ENCODE data around the gene RNF25.

Gene RNF25

DNA sequence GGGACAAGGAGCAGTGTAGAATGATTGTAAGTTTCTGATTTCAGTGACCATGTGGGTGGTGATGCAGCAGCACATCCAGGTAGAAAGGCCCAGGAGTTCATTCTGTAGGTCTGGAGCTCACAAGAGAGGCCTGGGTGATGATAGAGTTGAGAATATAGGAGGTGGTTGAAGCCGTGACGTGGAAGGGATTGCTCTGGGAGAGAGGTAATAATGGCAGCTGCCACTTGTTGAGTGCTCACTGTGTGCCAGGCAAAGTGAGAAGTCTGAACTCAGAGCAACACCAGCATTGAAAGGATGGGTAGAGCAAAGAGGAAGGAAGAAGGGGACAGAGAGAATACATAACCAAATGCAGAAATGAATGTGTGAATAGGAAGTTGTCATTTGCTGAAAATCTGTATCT lies 42.1 kb upstream of the RNF25 start:
- Histone ChIP-seq H3K9me3 (ENCODE audit: control insufficient read depth, low read length) (no peaks in the 10 kb centered on the region), H2AFZ (ENCODE audit: low read depth, low read length) (no peak overlapping the region), H2BK120ac (ENCODE audit: low read depth, low read length) (no peak overlapping the region), H3K4me2 (ENCODE audit: low read length, poor library complexity, severe bottlenecking) (no peak overlapping the region), H3K4me1 (ENCODE audit: control insufficient read depth, insufficient read depth, low read depth, low read length) (peaks cover 10% of the 10 kb centered on the region), H4K91ac (ENCODE audit: low read length) (peak overlapping the region; percentile 18), H3K18ac (ENCODE audit: low read depth in 1 of 2, low read length in 2 of 2) (no peak overlapping the region), H3K36me3 (ENCODE audit: control insufficient read depth in 1 of 2, insufficient read depth in 2 of 2, low read depth in 1 of 2, low read length in 2 of 2) (peaks cover 0 to 6% of the 10 kb centered on the region in 2 experiments), H2BK5ac (ENCODE audit: low read depth, low read length, poor library complexity, severe bottlenecking) (no peak overlapping the region), H3K27me3 (ENCODE audit: control insufficient read depth in 1 of 2, insufficient read depth in 1 of 2, low read length in 2 of 2) (no peaks in the 10 kb centered on the region), H2BK12ac (ENCODE audit: low read length in 2 of 2) (no peak overlapping the region), H3K4ac (ENCODE audit: low read depth in 1 of 2, low read length in 2 of 2) (no peak overlapping the region), H4K8ac (ENCODE audit: low read length) (peak overlapping the region; percentile 2), H3K4me3 (ENCODE audit: insufficient read depth in 1 of 2, low read depth in 1 of 2, low read length in 2 of 2) (no peak overlapping the region), H2BK15ac (ENCODE audit: low read depth, poor library complexity, severe bottlenecking) (no peak overlapping the region), H3K23ac (ENCODE audit: low read length in 2 of 2) (no peak overlapping the region), H3K27ac (ENCODE audit: low read length, poor library complexity, severe bottlenecking) (no peak overlapping the region), H3K9ac (ENCODE audit: low read length) (no peak overlapping the region), H2AK5ac (ENCODE audit: low read length, severe bottlenecking) (no peak overlapping the region), H3K14ac (ENCODE audit: low read length in 2 of 2) (no peak overlapping the region), H3K79me1 (replicated peaks; ENCODE audit: low read length, poor library complexity, severe bottlenecking) (peaks cover 16% of the 10 kb centered on the region)
- 96% methylated on average over 2 of the region's 2 CpGs for WGBS
- no peak for DNase-seq

- 6% methylated on average over 4 of the region's 5 CpGs for whole genome bisulfite sequencing
- Histone ChIP-seq H3K79me1 (replicated peaks; ENCODE audit: low read length, poor library complexity, severe bottlenecking) (peaks cover 7% of the 10 kb centered on the region), H3K27me3 (ENCODE audit: control insufficient read depth in 1 of 2, insufficient read depth in 1 of 2, low read length in 2 of 2) (no peaks in the 10 kb centered on the region)
Measured at GRCh38 chr2:218711550-218711929, 39.7 kb upstream of the RNF25 start.

DNA sequence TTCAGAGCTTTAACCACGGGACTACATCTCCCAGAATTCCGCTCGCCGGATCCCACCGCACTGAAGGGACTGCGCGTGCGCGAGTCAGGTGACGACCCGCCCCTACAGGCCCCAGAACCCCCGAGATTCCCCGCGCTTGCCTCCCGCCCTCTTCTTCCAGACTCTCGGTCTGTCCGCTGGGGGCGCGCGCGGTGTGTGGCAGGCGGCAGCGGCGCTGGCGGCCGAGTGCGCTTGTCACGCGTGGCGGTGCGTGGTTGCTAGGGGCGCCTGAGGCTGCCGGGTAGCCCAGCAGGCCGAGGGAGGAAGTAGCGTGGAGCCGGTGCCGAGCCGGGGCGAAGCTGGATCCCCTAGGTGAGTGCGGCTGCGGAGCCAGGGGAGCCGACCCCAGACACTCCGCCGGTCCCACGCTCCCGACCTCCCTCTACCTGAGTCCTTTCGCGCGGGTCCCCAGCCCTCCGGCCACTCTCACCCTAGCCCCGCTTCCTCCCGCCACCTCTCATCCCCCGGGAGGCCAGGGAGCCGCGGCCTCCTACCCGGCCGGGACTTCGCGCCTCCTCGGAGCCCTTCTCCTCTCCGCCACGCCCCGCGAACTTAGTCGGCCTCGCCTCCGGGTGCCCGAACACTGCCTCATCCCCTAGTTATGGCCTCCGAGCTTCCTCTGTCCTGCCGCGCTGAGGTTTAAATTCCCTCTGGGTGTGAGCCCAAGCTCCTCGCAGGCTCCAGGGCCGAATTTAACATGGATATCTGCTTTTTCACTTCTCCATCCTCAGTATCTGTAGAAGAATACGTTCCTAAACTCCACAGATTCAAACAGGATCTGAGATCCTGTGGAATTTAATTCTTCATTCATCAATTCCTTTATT lies 39.1 kb upstream of the RNF25 start, which contains the start of gene TTLL4:
TSS of gene TTLL4 (plus strand) at position 149 of the 863 bp plus-strand sequence. CDS start 26,842 bp downstream, outside the sequence.
- Histone ChIP-seq H4K8ac (ENCODE audit: low read length) (peak within 1 kb of the TSS; percentile 94), H4K91ac (ENCODE audit: low read length) (peak within 1 kb of the TSS; percentile 89), H2AFZ (ENCODE audit: low read depth, low read length) (peak within 1 kb of the TSS; percentile 93), H2AK5ac (ENCODE audit: low read length, severe bottlenecking) (peak within 1 kb of the TSS; percentile 54), H3K4me1 (ENCODE audit: control insufficient read depth, insufficient read depth, low read depth, low read length) (peaks cover 6% of the 10 kb centered on the region), H2BK120ac (ENCODE audit: low read depth, low read length) (peak within 1 kb of the TSS; percentile 92), H3K9me3 (ENCODE audit: control insufficient read depth, low read length) (no peaks in the 10 kb centered on the region), H3K27me3 (ENCODE audit: control insufficient read depth in 1 of 2, insufficient read depth in 1 of 2, low read length in 2 of 2) (no peaks in the 10 kb centered on the region), H3K23ac (ENCODE audit: low read length in 2 of 2) (peak within 1 kb of the TSS in 1 of 2 experiments; percentile 70), H2BK15ac (ENCODE audit: low read depth, poor library complexity, severe bottlenecking) (peak within 1 kb of the TSS; percentile 69), H3K36me3 (ENCODE audit: control insufficient read depth in 1 of 2, insufficient read depth in 2 of 2, low read depth in 1 of 2, low read length in 2 of 2) (peaks cover 0 to 2% of the 10 kb centered on the region in 2 experiments), H3K79me1 (replicated peaks; ENCODE audit: low read length, poor library complexity, severe bottlenecking) (peaks cover 7% of the 10 kb centered on the region), H3K4ac (ENCODE audit: low read depth in 1 of 2, low read length in 2 of 2) (peak within 1 kb of the TSS; percentile 54), H2BK12ac (ENCODE audit: low read length in 2 of 2) (peak within 1 kb of the TSS; percentile 3 to 67), H3K4me3 (ENCODE audit: insufficient read depth in 1 of 2, low read depth in 1 of 2, low read length in 2 of 2) (peak within 1 kb of the TSS; percentile 93 to 95), H3K4me2 (ENCODE audit: low read length, poor library complexity, severe bottlenecking) (peak within 1 kb of the TSS; percentile 59), H3K9ac (ENCODE audit: low read length) (peak within 1 kb of the TSS; percentile 96), H3K18ac (ENCODE audit: low read depth in 1 of 2, low read length in 2 of 2) (peak within 1 kb of the TSS; percentile 90 to 99), H3K14ac (ENCODE audit: low read length in 2 of 2) (peak within 1 kb of the TSS; percentile 91 to 97), H2BK5ac (ENCODE audit: low read depth, low read length, poor library complexity, severe bottlenecking) (peak within 1 kb of the TSS; percentile 83), H3K27ac (ENCODE audit: low read length, poor library complexity, severe bottlenecking) (peak within 1 kb of the TSS; percentile 85)
- WGBS, result under 1% methylated on average over 67 of the region's 74 CpGs
- peak; percentile 96 for DNase-seq

More at GRCh38 chr2:218711550-218711929, 39.7 kb upstream of the RNF25 start:
- Histone ChIP-seq H3K14ac (ENCODE audit: low read length in 2 of 2) (no peak overlapping the region), H2BK15ac (ENCODE audit: low read depth, poor library complexity, severe bottlenecking) (no peak overlapping the region), H3K4me1 (ENCODE audit: control insufficient read depth, insufficient read depth, low read depth, low read length) (peaks cover 6% of the 10 kb centered on the region), H3K27ac (ENCODE audit: low read length, poor library complexity, severe bottlenecking) (peak overlapping the region; percentile 85), H2BK5ac (ENCODE audit: low read depth, low read length, poor library complexity, severe bottlenecking) (no peak overlapping the region), H3K23ac (ENCODE audit: low read length in 2 of 2) (no peak overlapping the region), H3K9me3 (ENCODE audit: control insufficient read depth, low read length) (no peaks in the 10 kb centered on the region), H2AK5ac (ENCODE audit: low read length, severe bottlenecking) (peak overlapping the region; percentile 96), H2AFZ (ENCODE audit: low read depth, low read length) (no peak overlapping the region), H3K4me2 (ENCODE audit: low read length, poor library complexity, severe bottlenecking) (peak overlapping the region; percentile 54), H3K4me3 (ENCODE audit: insufficient read depth in 1 of 2, low read depth in 1 of 2, low read length in 2 of 2) (peak overlapping the region in 1 of 2 experiments; percentile 95), H3K9ac (ENCODE audit: low read length) (peak overlapping the region; percentile 96), H4K91ac (ENCODE audit: low read length) (no peak overlapping the region), H3K18ac (ENCODE audit: low read depth in 1 of 2, low read length in 2 of 2) (no peak overlapping the region), H4K8ac (ENCODE audit: low read length) (peak overlapping the region; percentile 49), H2BK12ac (ENCODE audit: low read length in 2 of 2) (no peak overlapping the region), H3K4ac (ENCODE audit: low read depth in 1 of 2, low read length in 2 of 2) (no peak overlapping the region), H2BK120ac (ENCODE audit: low read depth, low read length) (no peak overlapping the region), H3K36me3 (ENCODE audit: control insufficient read depth in 1 of 2, insufficient read depth in 2 of 2, low read depth in 1 of 2, low read length in 2 of 2) (peaks cover 0 to 6% of the 10 kb centered on the region in 2 experiments)
- peak; percentile 52 for DNase-seq

GRCh38 chr2:218710334-218710686 lies 38.5 kb upstream of the RNF25 start:
- WGBS, result 71% methylated on average over 12 of the region's 14 CpGs
- Histone ChIP-seq H3K9me3 (ENCODE audit: control insufficient read depth, low read length) (no peaks in the 10 kb centered on the region), H4K8ac (ENCODE audit: low read length) (peak overlapping the region; percentile 72)

More at GRCh38 chr2:218710334-218710686, 38.5 kb upstream of the RNF25 start:
- Histone ChIP-seq H2AFZ (ENCODE audit: low read depth, low read length) (peak overlapping the region; percentile 93), H3K4me2 (ENCODE audit: low read length, poor library complexity, severe bottlenecking) (peak overlapping the region; percentile 59), H2AK5ac (ENCODE audit: low read length, severe bottlenecking) (peak overlapping the region; percentile 54), H3K4ac (ENCODE audit: low read depth in 1 of 2, low read length in 2 of 2) (peak overlapping the region in 1 of 2 experiments; percentile 37), H3K79me1 (replicated peaks; ENCODE audit: low read length, poor library complexity, severe bottlenecking) (peaks cover 5% of the 10 kb centered on the region), H3K14ac (ENCODE audit: low read length in 2 of 2) (no peak overlapping the region), H3K36me3 (ENCODE audit: control insufficient read depth in 1 of 2, insufficient read depth in 2 of 2, low read depth in 1 of 2, low read length in 2 of 2) (no peaks in the 10 kb centered on the region), H3K23ac (ENCODE audit: low read length in 2 of 2) (no peak overlapping the region), H3K4me1 (ENCODE audit: control insufficient read depth, insufficient read depth, low read depth, low read length) (peaks cover 6% of the 10 kb centered on the region), H2BK5ac (ENCODE audit: low read depth, low read length, poor library complexity, severe bottlenecking) (no peak overlapping the region), H3K27me3 (ENCODE audit: control insufficient read depth in 1 of 2, insufficient read depth in 1 of 2, low read length in 2 of 2) (no peaks in the 10 kb centered on the region), H3K4me3 (ENCODE audit: insufficient read depth in 1 of 2, low read depth in 1 of 2, low read length in 2 of 2) (peak overlapping the region in 1 of 2 experiments; percentile 95), H2BK120ac (ENCODE audit: low read depth, low read length) (no peak overlapping the region), H2BK12ac (ENCODE audit: low read length in 2 of 2) (no peak overlapping the region), H3K9ac (ENCODE audit: low read length) (peak overlapping the region; percentile 70), H2BK15ac (ENCODE audit: low read depth, poor library complexity, severe bottlenecking) (peak overlapping the region; percentile 69), H4K91ac (ENCODE audit: low read length) (peak overlapping the region; percentile 68), H3K27ac (ENCODE audit: low read length, poor library complexity, severe bottlenecking) (no peak overlapping the region), H3K18ac (ENCODE audit: low read depth in 1 of 2, low read length in 2 of 2) (peak overlapping the region in 1 of 2 experiments; percentile 21)
- no peak for DNase-seq
